ENCODE data around the gene SMYD3. TPM values are rescaled to one million over a fixed set of nuclear protein-coding genes. Genes with fewer than 3 reads are reported as not detected.
"Not testable (repeated sequence)": the region's sequence is repeated elsewhere in the genome, so short reads cannot be mapped to it uniquely, and the experiment has no call there.

Gene SMYD3
- total and polyA plus RNA-seq, 2 donors = 22.0 to 27.0 TPM

- Histone ChIP-seq H3K9me3 (ENCODE audit: control insufficient read depth in 2 of 2, insufficient read depth in 1 of 2, low read length in 1 of 2) (no peaks in the 10 kb centered on the region), H3K4me1 (ENCODE audit: control insufficient read depth in 2 of 2, insufficient read depth in 2 of 2, low read length in 2 of 2) (no peaks in the 10 kb centered on the region), H3K36me3 (ENCODE audit: control insufficient read depth in 2 of 2, insufficient read depth in 2 of 2, low read length in 1 of 2) (no peaks in the 10 kb centered on the region), H3K27me3 (ENCODE audit: control insufficient read depth in 2 of 2, insufficient read depth in 1 of 2, low read length in 1 of 2) (no peaks in the 10 kb centered on the region), H3K4me3 (ENCODE audit: low read length in 2 of 2) (no peak overlapping the region), H3K27ac (ENCODE audit: low read depth in 1 of 2, low read length in 1 of 2) (no peak overlapping the region)
- 96% methylated on average over 6 of the region's 6 CpGs for WGBS
- DNase-seq (ENCODE audit: low read depth in 6 of 9, low spot score in 9 of 9) = no peak
These were observed 134.5 kb downstream of the SMYD3 start for GRCh38 chr1:246372559-246372958.

GRCh38 chr1:246367041-246367440, 140.0 kb downstream of the SMYD3 start:
- WGBS = 98% methylated on average over 2 of the region's 2 CpGs
- Histone ChIP-seq H3K4me1 (ENCODE audit: control insufficient read depth in 2 of 2, insufficient read depth in 2 of 2, low read length in 2 of 2) (no peaks in the 10 kb centered on the region), H3K9me3 (ENCODE audit: control insufficient read depth in 2 of 2, insufficient read depth in 1 of 2, low read length in 1 of 2) (no peaks in the 10 kb centered on the region), H3K27me3 (ENCODE audit: control insufficient read depth in 2 of 2, insufficient read depth in 1 of 2, low read length in 1 of 2) (no peaks in the 10 kb centered on the region), H3K27ac (ENCODE audit: low read depth in 1 of 2, low read length in 1 of 2) (no peak overlapping the region), H3K4me3 (ENCODE audit: low read length in 2 of 2) (no peak overlapping the region), H3K36me3 (ENCODE audit: control insufficient read depth in 2 of 2, insufficient read depth in 2 of 2, low read length in 1 of 2) (no peaks in the 10 kb centered on the region)
- no peak for DNase-seq (ENCODE audit: low read depth in 6 of 9, low spot score in 9 of 9)

DNA sequence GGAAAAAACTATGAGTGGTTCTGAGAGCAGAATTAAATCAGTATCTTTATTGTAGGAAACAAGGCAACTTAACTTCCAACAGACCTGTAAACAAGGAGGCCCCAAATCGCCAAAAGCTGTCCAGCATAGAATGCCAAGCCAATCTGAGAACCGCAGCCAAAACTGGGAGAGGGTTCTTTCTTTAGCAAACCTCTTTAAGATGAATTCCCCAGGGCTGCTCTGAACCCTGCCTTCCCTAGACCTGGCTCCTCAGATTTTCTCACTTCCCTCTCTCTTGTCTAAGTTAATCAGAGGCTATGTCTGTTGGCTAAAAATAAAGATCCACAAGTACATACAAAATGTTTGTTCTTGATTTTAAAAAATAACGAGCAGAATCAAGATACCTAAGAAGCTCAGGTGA, 141.4 kb downstream of the SMYD3 start:
- Histone ChIP-seq H3K27me3 (ENCODE audit: control insufficient read depth in 2 of 2, insufficient read depth in 1 of 2, low read length in 1 of 2) (no peaks in the 10 kb centered on the region), H3K4me1 (ENCODE audit: control insufficient read depth in 2 of 2, insufficient read depth in 2 of 2, low read length in 2 of 2) (no peaks in the 10 kb centered on the region), H3K9me3 (ENCODE audit: control insufficient read depth in 2 of 2, insufficient read depth in 1 of 2, low read length in 1 of 2) (no peaks in the 10 kb centered on the region), H3K27ac (ENCODE audit: low read depth in 1 of 2, low read length in 1 of 2) (no peak overlapping the region), H3K4me3 (ENCODE audit: low read length in 2 of 2) (no peak overlapping the region), H3K36me3 (ENCODE audit: control insufficient read depth in 2 of 2, insufficient read depth in 2 of 2, low read length in 1 of 2) (no peaks in the 10 kb centered on the region)
- no peak for DNase-seq (ENCODE audit: low read depth in 6 of 9, low spot score in 9 of 9)
- WGBS = 90% methylated on average over 3 of the region's 3 CpGs

GRCh38 chr1:246364415-246364941, 142.6 kb downstream of the SMYD3 start:
- no peaks in the 10 kb centered on the region for H3K4me1 ChIP-seq (ENCODE audit: control insufficient read depth in 2 of 2, insufficient read depth in 2 of 2, low read length in 2 of 2)
- 95% methylated on average over 6 of the region's 6 CpGs for WGBS
- no peaks in the 10 kb centered on the region for H3K9me3 ChIP-seq (ENCODE audit: control insufficient read depth in 2 of 2, insufficient read depth in 1 of 2, low read length in 1 of 2)
- H3K36me3 ChIP-seq (ENCODE audit: control insufficient read depth in 2 of 2, insufficient read depth in 2 of 2, low read length in 1 of 2) = no peaks in the 10 kb centered on the region
- H3K4me3 ChIP-seq (ENCODE audit: low read length in 2 of 2) = no peak overlapping the region
- no peak overlapping the region for H3K27ac ChIP-seq (ENCODE audit: low read depth in 1 of 2, low read length in 1 of 2)
- no peak for DNase-seq (ENCODE audit: low read depth in 6 of 9, low spot score in 9 of 9)
- no peaks in the 10 kb centered on the region for H3K27me3 ChIP-seq (ENCODE audit: control insufficient read depth in 2 of 2, insufficient read depth in 1 of 2, low read length in 1 of 2)

GRCh38 chr1:246357014-246357598, 150.0 kb downstream of the SMYD3 start:
- not testable (repeated sequence) for DNase-seq (ENCODE audit: low read depth in 6 of 9, low spot score in 9 of 9); H3K4me1 ChIP-seq (ENCODE audit: control insufficient read depth in 2 of 2, insufficient read depth in 2 of 2, low read length in 2 of 2); H3K27ac ChIP-seq (ENCODE audit: low read depth in 1 of 2, low read length in 1 of 2); H3K4me3 ChIP-seq (ENCODE audit: low read length in 2 of 2); H3K27me3 ChIP-seq (ENCODE audit: control insufficient read depth in 2 of 2, insufficient read depth in 1 of 2, low read length in 1 of 2); H3K36me3 ChIP-seq (ENCODE audit: control insufficient read depth in 2 of 2, insufficient read depth in 2 of 2, low read length in 1 of 2); H3K9me3 ChIP-seq (ENCODE audit: control insufficient read depth in 2 of 2, insufficient read depth in 1 of 2, low read length in 1 of 2)
- WGBS = 97% methylated on average over 3 of the region's 3 CpGs

DNA sequence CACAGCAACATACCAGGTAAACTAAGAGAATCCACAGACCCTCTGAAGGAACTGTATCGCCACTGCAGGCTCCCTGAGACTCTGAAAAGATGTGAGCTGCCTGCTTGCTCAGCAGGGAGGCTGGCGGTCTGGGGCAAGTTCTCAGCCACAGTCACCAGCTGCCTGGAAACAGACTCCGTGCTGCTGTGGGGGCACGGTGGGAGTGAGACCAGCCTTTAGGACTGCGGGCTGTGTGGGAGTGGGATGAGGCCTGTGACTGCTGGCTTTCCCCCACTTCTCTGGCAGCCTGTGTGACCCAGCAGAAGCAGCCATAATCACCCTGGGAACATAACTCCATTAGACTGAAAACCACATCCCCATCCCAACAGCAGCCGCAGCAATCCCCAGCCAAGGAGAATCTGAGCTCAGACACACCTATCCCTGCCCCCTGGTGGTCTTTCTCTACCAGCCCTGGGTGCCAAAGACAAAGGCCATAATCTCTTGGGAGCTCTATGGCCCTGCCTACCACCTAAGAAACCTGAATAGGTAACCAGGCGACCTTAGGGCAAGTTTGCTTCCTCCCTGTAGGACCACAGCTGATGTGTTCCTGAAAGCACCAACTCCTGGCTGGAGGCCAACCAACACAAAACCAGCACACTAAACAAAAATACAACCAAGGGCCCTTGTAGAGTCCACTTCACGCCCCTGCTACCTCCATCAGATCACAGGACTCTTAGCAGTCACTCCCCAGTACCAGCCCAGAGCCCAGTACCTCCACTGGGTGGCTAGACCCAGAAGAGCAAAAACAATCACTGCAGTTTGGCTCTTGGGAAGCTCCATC, 151.5 kb downstream of the SMYD3 start:
- H3K9me3 ChIP-seq (ENCODE audit: control insufficient read depth in 2 of 2, insufficient read depth in 1 of 2, low read length in 1 of 2) = no peaks in the 10 kb centered on the region
- H3K27me3 ChIP-seq (ENCODE audit: control insufficient read depth in 2 of 2, insufficient read depth in 1 of 2, low read length in 1 of 2) = no peaks in the 10 kb centered on the region
- no peak overlapping the region for H3K4me3 ChIP-seq (ENCODE audit: low read length in 2 of 2)
- H3K36me3 ChIP-seq (ENCODE audit: control insufficient read depth in 2 of 2, insufficient read depth in 2 of 2, low read length in 1 of 2) = no peaks in the 10 kb centered on the region
- DNase-seq (ENCODE audit: low read depth in 6 of 9, low spot score in 9 of 9) = no peak
- no peak overlapping the region for H3K27ac ChIP-seq (ENCODE audit: low read depth in 1 of 2, low read length in 1 of 2)
- WGBS = 98% methylated on average over 8 of the region's 8 CpGs
- H3K4me1 ChIP-seq (ENCODE audit: control insufficient read depth in 2 of 2, insufficient read depth in 2 of 2, low read length in 2 of 2) = no peaks in the 10 kb centered on the region

- no peak overlapping the region for H3K27ac ChIP-seq (ENCODE audit: low read depth in 1 of 2, low read length in 1 of 2)
- H3K36me3 ChIP-seq (ENCODE audit: control insufficient read depth in 2 of 2, insufficient read depth in 2 of 2, low read length in 1 of 2) = no peaks in the 10 kb centered on the region
- WGBS = 98% methylated on average over 5 of the region's 5 CpGs
- H3K27me3 ChIP-seq (ENCODE audit: control insufficient read depth in 2 of 2, insufficient read depth in 1 of 2, low read length in 1 of 2) = no peaks in the 10 kb centered on the region
- H3K4me1 ChIP-seq (ENCODE audit: control insufficient read depth in 2 of 2, insufficient read depth in 2 of 2, low read length in 2 of 2) = no peaks in the 10 kb centered on the region
- no peak overlapping the region for H3K4me3 ChIP-seq (ENCODE audit: low read length in 2 of 2)
- H3K9me3 ChIP-seq (ENCODE audit: control insufficient read depth in 2 of 2, insufficient read depth in 1 of 2, low read length in 1 of 2) = no peaks in the 10 kb centered on the region
- no peak for DNase-seq (ENCODE audit: low read depth in 6 of 9, low spot score in 9 of 9)
These were observed 155.4 kb downstream of the SMYD3 start for GRCh38 chr1:246351721-246352120.

DNA sequence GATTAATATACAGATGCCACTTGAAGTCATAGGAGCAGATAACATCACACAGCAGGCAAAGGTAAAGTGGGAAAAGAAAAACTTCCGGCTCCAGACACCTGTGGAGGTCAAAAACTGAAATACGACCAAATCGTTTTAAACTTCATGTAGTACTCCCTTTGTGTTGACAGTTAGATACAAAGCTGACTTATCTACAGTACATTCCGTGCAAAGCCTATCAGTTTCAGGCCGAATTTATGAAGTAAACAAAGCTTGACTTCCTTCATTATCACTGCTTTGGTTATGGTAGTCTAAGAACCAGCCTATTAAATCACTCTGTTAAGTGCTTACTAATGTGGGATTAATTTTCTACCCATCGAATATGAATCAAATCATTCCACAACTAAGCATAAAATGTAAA, 156.3 kb downstream of the SMYD3 start:
- Histone ChIP-seq H3K4me3 (ENCODE audit: low read length in 2 of 2) (no peak overlapping the region), H3K27ac (ENCODE audit: low read depth in 1 of 2, low read length in 1 of 2) (no peak overlapping the region), H3K9me3 (ENCODE audit: control insufficient read depth in 2 of 2, insufficient read depth in 1 of 2, low read length in 1 of 2) (peaks cover 0 to 2% of the 10 kb centered on the region in 2 donors), H3K36me3 (ENCODE audit: control insufficient read depth in 2 of 2, insufficient read depth in 2 of 2, low read length in 1 of 2) (no peaks in the 10 kb centered on the region), H3K27me3 (ENCODE audit: control insufficient read depth in 2 of 2, insufficient read depth in 1 of 2, low read length in 1 of 2) (no peaks in the 10 kb centered on the region), H3K4me1 (ENCODE audit: control insufficient read depth in 2 of 2, insufficient read depth in 2 of 2, low read length in 2 of 2) (no peaks in the 10 kb centered on the region)
- no peak for DNase-seq (ENCODE audit: low read depth in 6 of 9, low spot score in 9 of 9)
- WGBS = 95% methylated on average over 6 of the region's 6 CpGs

DNA sequence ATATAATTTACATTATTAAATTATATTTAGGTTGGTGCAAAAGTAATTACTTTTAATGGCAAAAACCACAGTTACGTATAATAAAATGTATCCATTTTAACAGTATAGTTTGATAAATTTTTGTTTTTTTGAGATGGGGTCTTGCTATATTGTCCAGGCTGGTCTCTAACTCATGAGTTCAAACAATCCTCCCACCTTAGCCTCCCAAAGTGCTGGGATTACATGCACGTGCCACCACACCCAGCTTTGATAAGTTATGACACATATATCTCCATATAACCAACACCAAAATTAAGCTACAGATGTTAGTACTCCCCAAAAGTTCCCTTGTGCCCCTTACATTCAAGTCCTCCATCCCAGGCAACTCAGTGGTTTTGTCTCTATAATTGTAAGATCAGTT, 163.1 kb downstream of the SMYD3 start:
- Histone ChIP-seq H3K27ac (ENCODE audit: low read depth in 1 of 2, low read length in 1 of 2) (no peak overlapping the region), H3K27me3 (ENCODE audit: control insufficient read depth in 2 of 2, insufficient read depth in 1 of 2, low read length in 1 of 2) (no peaks in the 10 kb centered on the region), H3K36me3 (ENCODE audit: control insufficient read depth in 2 of 2, insufficient read depth in 2 of 2, low read length in 1 of 2) (no peaks in the 10 kb centered on the region), H3K4me3 (ENCODE audit: low read length in 2 of 2) (no peak overlapping the region), H3K9me3 (ENCODE audit: control insufficient read depth in 2 of 2, insufficient read depth in 1 of 2, low read length in 1 of 2) (peaks cover 0 to 4% of the 10 kb centered on the region in 2 donors), H3K4me1 (ENCODE audit: control insufficient read depth in 2 of 2, insufficient read depth in 2 of 2, low read length in 2 of 2) (no peaks in the 10 kb centered on the region)
- DNase-seq (ENCODE audit: low read depth in 6 of 9, low spot score in 9 of 9) = no peak
- 95% methylated on average over 2 of the region's 2 CpGs for WGBS

Measured in thymus (tissue), 11 donors.